ENCODE measurements around the gene RAD21L1.

Gene RAD21L1

DNA sequence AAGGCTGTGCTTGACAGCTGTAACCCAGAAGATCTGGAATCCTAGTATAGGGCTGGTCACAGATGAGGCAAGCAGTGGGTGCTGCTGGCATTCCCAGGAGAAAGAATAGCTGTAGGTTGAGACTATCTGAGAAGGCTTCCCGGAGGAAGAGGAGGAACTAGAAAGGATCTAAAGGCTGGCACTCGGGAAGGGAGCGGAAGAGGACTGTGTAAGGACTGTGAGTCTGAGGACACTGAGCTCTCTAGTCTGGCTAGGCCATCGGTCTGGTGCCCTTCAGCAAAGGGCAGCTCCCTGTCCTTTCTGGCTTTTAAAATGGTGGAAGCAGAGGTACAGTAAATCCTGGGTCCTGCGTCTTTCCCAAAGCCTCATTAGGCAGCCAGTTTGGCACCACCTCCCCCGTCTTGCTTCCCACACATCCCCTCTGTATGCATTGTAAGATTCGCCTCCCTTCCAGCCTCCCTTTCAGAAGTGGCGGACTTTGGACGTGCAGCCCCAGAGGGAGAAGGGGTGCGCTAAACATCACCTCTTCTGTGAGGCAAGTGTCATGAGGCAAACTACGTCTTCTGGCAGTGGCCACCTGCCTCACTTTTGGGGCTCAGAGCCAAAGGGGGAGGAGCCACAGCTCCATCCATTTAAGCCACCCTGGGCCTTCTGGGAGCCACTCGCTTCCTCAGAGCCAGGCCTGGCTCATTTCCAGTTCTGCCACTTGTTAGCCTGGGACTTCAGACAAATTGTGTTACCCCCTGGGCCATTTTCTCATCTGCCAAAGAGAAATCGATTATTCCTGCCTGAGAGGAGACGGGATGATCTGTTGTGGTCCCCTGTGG lies 48.9 kb downstream of the RAD21L1 start:
- no peak for DNase-seq

DNA sequence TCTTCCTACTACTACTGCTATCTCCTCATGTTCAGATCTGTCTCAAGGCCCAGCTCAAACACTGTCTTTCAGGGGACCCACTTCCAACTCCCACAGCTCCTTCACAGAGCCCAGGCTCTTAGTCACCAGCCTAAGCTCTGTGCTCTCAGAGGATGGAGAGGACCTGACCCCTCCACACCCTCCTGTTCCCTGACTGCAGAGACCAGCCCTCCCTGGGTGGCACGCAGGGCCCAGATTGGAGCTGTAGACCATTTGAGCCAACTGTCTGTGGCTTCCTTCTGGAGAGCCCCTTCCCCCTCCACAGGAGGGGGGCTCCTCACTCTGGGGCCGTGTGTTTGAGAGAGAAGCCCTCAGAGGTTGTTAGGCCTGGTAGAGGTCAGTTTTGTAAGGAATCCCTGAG lies 50.1 kb downstream of the RAD21L1 start:
- no peak for DNase-seq

DNA sequence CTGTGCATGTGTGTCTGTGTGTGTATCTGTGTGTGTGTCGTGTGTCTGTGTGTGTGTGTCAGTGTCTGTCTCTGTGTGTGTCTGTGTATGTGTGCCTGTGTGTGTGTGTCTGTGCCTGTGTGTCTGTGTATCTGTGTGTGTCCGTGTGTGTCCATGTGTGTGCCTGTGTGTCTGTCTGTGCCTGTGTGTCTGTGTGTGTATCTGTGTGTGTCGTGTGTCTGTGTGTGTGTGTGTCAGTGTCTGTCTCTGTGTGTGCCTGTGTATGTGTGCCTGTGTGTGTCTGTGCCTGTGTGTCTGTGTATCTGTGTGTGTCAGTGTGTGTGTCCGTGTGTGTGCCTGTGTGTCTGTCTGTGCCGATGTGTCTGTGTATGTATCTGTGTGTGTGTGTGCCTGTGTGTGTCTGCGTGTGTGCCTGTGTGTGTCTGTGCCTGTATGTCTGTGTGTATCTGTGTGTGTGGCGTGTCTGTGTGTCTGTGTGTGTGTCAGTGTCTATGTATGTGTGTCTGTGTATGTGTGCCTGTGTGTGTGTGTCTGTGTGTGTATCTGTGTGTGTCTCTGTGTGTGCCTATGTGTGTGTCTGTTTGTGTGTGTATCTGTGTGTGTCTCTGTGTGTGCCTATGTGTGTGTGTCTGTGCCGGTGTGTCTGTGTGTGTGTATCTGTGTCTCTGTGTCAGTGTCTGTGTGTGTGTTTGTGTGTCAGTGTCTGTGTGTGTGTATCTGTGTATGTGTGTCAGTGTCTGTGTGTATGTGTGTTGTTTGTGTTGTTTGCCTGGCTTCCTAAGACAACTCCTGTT lies 51.9 kb downstream of the RAD21L1 start:
- DNase-seq = no peak

DNA sequence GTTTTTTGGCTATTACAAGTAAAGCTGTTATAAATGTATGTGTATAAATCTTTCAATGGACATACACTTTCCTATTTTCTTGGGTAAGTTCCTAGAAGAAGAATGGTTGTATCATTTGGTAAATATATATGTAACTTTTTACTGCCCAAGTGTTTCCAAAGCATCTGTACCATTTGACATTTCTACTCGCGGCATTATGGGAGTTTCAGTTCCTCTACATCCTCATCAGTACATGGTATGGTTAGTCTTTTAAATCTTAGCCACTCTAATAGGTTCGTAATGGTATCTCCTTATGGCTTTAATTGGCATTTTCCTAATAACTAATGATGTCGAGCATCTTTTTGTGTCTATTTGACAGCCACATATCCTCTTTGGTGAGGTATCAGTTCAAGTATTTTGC lies 53.1 kb downstream of the RAD21L1 start:
- no peak for DNase-seq

DNA sequence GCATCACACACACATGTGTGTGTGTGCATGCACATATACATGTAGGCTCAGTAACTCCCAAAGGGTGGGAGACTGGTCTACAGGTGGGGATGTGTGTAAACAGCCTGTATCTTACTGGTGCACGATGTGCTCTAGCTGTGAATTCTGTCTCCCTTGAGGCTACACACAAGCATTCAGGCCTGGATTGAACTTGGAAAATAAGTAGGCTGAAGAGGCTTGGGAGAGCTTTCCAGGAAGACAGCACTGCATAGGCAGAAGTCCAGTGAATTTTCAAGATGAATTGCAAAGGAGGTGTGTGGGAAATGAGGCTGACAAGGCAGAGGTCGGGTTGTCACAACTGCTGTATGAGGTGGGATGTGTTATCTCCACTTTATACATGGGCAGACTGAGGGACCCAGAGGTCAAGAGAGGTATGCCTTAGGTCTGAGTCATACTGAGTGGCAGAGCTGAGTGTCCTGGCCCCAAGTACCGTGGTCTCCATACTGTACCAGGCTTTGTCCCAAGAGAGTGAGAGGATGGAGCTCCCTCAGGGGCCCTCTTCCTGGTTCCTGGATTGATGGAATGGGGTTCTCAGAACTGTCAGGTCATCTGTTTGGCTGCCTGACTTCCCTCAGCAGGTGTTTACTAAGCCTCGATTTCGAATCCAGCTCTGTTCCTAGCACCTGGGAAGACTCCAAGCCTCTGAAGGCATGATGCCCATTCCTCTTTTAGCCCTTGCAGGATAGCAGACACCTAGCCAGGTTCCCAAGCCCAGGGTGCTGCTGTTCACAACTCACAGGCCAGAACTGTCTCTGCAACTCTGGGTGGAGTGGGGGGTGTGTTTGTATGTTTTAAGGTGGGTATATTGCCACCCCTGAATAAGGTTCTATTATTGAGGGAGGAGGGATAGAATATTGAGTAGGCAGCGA lies 54.6 kb downstream of the RAD21L1 start:
- no peak for DNase-seq

DNA sequence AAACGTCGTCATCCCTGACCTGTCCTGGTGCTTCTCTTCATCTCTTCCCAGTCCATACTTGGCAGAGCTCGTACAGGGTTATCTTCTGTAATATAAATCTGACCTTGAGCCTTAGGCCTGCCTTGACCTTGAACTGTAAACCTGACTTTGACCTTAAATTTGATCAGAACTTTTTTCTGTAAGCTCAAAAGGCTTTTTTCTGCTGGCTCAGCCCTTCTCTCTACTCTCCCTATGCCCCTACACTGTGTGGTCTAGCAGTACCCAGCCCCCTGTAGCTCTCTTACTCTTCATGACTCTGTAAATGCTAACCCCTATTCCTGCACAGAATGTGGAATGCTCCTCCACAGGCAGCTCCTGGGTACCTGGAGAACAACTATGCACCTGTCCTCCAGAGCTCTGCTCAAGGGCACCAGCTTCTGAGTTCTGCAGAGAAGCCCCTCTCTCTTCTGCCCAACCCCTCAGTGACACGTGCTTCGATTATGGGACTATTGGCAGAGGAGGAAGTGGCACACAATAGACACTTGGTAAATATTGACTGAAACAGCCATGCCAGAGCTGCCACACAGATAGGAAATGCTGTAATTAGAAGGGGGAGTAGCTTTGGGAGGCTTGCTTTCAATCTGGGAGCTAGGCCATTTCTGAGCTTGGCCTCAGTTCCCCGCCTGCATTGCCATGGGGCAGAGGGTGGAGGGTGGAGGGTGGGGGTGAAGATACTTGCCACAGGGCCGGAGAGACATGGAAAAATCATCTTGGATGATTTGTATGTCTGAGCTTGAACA lies 55.6 kb downstream of the RAD21L1 start:
- no peak for DNase-seq

DNA sequence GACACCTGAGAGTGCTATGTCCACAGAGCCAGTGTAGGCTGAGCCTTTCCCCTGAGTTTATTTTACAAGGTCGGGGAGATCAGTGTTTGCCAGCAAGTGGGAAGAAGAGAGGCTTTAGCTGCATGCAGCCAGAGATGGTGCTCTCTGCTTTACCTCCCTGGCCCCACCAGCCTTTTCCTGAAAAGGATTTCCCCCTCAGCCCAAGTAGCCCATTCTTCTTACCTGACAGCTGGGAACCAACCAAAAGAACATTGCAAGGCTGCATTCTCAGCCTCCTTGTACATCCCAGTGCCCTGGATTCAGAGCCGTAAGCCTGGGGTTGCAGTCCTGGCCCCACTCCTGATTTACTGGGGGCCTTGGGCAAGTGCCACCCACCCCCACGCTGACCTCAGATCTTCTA lies 57.1 kb downstream of the RAD21L1 start:
- no peak for DNase-seq

DNA sequence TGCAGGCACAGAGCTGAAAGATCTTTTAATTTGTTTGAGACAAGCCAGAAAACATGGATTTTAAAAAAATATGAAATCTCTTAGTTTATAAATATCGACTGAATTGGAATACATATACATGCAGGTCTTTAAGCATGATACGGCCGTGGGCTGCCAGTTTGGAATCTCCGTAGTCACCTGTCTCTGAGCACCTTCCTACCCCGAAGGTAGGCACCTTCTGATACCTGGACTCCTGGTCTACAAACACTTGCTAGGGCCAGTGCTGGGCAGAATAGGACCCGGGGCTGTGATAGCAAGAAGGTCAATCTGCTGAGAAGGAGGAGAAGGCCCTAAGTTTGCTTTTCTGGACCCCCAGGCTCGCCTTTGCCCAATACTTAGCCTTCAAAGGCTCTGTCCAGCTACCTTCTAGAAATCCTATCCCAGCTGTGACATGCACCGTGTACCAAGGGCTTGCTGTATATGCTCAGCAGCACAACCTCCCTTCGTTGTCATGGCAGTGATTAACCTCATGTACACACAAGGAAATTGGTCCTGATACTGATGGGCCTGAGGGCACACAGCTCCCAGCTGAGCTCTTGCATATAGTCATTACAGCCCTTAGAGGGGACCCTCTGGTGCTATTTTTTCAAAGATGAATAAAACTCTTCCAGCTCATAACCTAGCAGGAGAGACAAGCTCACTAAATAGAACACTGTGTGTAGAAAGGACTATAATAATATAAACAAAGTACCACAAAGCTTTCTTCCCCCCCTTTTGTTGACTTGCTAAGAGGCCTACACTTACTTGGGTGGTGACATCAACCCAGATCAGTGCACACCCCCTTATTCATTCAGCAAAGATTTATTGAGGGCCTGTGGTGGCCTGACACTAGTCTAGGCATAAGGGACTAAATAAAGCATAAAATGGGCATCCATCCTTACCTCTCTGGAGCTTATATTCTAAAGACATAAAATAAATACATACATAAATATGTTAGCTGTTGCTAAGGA lies 58.0 kb downstream of the RAD21L1 start:
- no peak for DNase-seq

DNA sequence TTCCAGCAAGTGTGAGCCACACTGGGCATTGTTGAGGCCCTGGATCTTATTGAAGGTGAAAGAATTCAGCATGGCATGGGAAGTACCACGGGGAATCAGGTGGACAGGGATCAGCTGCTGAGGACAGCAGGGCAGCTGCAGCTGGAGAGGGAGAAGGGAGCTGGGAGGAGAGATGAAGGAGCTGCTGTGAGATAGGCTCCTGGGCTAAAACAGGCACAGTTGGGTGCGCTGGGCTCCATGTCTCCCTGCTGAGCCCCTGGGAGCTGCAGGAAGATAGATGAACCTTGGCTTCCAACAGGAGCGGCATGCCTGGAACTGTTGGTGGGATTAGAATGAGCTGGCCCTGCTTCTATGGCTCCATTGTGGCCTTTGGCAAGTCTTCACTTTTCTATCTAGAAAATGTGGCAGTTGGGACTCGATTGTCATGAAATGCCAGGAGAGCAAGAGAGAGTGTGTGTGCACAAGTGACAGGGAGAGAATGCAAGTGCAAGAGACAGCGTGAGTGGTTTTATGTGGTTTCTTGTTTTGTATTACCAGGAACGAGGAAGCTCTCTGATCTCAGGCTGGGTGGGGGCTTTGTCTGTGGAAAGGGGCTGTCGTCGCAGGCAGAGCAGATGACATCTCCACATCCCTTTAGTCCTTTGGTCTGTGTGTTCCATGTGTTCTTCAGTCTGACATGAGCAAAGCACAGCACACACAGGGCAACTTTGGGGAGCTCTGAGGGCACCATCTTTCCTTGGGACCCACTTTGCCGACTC lies 60.6 kb downstream of the RAD21L1 start:
- no peak for DNase-seq

DNA sequence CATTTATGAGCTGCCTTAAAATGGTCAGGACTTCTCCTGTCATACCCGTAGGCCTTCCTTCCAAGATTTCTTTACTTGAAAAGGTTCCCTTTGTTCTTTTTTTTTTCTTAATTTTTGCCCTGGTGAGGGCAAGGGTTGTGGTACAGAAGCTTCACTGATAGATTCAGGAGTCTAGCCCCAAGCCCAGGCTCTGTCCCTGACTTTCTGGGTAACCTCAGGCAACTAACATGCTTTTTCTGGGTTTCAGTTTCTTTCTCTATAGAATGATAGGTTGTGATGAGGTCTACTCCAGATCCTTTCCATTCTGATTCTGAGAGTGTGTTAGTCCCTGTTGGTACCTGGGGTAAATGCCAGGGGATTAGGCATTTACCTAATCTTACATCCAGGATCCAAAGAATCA lies 61.5 kb downstream of the RAD21L1 start:
- no peak for DNase-seq

DNA sequence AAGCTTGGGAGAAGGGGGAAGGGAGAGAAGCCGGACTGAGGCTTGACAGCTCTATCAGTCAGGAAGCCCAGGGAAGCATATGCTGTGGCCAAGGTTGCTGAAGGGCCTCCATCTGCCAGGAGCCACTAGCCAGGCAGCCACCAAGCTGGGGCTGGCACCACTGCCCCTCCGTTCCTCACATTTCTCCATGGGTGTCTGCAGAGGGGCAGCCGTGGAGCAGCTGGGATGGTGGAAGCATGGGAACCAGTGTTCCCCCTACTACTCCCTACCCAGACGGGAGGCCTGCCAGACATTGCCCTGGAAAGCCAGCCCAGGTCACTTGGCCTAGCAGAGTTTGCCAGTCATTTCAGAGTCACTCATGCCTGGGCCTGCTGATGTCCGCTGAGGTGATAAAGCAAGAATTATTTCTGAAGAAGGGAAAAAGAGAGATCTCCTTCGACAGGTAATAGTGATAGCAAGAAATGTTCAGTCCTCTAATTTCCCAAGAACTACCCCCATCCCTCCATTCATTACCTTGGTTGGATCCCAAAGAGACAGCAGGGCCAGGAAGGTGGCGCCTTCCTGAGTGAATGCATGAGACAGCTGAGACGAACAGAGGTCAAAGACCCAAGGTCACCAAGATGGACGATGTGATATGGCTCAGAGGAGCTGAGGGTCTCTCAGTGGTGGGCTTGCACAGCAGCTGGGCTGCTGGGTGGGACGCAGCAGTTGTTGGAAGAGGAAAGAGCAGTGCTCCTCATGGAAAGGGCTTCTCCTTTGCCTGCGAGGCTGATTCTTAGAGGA lies 62.1 kb downstream of the RAD21L1 start:
- no peak for DNase-seq

DNA sequence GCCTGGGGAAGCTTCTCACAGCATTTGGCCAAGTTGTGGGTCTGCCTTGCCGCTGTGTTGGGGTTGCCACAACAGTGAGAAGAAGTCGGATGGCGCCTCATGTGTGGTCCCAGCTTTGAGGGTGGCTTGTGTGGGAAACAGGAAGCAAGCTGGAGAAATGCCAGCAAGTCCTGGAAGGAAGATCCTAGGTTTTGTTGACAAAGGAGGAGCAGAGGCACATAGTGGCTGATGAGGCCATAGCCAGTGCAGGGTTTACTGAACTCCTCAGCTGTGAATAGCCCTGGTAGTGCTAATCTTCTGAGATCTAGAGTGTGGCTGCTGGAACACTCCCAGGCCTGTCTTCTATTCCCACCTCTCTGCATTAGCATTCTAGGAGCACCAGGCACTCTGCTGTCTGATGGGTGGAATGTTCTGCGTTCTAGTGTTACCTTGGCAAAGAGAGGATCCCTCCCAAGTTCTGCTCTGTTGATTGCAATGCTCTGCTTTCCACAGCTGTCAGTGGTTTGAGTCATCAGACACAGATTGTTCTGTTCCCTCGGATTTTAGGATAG lies 65.4 kb downstream of the RAD21L1 start:
- DNase-seq = no peak

DNA sequence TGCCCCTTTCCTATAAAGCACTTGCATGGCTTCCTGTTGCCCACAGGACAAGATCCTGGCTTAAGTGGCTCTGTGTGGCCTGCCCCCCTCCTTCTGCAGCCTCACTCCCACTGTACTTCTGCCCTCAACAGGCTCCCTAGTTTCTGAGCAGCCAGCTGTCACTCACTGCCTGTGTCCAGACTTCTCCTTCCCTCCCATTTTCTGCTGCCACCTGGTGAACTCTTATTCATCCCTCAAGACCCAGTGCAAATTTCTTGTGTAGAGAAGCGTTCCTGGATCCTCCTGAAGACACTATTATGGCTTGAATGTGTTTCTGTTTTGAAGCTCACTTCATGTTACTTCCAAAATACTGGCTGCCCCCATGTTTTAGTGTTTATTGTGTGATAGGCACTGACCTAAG lies 66.8 kb downstream of the RAD21L1 start:
- no peak for DNase-seq

DNA sequence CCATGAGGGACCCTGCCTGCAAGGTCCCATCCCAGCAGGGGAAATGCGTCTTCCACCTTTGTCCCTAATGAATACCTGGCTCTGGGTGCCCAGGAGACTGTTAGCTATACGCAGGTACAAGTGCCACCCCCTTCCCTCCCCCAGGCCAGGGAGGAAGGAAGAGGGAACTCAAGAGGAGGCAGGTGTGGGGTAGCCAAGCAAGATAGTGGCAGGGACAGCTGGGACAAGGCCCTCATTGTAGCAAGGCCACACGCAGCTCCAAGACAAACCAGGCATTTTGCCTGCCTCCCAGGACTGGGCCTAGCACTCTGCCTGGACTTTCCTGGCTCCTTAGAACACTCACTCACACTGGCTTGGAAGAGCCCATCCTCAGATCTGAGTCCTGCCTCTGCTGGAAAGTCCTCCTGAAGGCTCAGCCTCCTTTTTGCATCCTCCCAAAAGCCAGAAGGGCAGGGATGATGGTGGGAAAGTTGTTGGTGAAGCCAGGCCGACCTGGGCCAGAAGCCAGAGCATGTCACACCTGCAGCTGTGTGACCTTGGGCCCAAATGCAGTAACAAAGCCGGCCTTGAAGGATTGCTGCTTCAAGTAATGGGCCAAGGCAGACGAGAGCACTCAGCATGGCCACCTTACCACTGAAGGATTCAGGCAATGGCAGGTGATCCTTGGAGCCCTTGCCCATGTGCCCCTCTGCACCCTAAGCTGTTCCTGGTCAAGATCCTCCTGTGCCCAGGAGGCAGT lies 68.0 kb downstream of the RAD21L1 start:
- no peak for DNase-seq

DNA sequence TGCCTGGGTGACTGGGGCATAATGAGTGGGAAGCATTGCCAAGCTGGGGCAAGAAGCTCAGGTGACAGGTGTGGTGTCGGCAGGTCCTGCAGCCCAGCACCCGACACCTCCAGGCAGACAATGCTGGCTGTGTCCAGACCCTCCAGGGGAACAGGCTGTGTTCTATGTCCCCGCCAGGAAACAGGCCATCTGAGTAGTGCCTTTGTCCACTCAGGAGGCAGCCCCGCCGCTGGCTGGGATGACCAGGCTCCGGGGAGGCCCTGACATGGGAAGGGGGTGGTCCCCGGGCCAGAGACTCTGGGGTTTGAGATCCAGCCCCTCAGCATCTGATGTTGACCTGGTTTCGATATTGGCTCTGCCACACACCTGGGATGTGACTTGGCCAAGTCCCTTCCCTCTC lies 68.7 kb downstream of the RAD21L1 start:
- DNase-seq = no peak

DNA sequence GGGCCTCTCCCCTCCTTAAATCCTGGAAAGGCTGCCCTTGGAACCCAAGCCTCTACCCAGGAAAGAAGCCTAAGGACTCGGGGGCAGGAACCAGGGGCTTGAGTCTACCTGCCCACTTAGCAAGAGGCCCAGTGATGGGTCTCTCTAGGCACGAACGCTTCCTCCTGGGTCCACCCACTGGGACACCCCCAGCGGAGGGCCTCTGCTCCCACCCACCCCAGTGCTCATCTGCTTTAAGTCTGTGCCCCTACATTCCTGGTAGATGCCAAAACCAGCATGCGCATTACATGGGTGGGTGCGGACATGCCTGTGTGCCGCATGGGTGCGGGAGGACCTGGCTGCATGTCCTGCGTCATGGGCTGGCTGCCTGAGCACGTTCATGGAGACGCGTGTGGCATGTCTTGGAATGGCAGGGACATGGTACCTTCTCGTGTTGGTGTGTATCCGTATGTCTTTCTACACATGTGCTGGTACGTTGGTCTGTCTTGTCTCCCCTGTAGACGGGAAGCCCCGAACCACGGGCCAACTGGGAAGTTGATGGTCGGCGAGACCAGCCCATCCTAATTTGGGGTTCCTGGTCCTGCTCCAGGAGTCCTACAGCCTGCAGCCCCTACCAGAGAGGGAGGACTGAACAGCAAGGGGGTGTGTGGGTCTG lies 69.6 kb downstream of the RAD21L1 start:
- no peak for DNase-seq

DNA sequence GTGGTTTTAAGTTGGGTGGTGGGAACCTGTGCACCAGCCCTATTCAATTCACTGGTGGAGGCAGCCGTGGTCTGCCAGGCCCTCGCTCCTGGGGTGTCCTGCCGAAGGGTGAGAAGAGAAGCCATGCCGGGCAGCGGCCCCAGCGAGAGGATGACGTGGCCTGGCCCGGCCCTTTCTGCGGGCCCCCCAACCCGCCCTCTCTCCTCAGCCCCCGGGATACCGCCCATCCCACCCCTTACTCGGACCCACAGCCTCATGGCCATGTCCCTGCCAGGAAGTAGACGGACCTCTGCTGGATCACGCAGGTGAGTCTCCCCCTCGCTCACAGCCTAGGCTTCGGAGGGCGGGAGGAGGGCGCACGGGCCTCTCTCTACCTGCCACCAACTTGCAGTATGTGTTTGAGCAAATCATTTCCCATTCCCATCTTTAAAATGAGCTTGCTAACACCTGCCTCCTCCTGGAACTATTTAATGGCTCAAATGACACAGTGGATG lies 70.3 kb downstream of the RAD21L1 start:
- no peak for DNase-seq

DNA sequence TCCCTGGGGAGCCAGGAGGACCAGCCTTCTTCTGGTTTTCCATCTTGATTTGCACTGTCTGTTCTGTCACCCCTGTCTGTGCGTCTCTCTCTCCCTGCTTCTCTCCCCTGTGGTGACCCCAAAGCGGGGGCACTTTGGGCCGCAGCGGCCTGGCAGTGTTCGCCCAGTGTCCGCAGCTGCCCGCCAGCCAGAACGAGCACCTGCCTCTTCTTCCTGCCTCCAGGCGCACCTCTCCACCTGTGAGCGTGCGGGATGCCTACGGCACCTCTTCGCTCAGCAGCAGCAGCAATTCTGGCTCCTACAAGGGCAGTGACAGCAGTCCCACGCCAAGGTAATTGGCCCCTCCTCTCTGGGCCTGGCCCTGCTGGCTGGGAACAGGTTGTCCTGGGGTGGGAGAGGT lies 71.1 kb downstream of the RAD21L1 start:
- no peak for DNase-seq
